ENCODE measurements around the gene COL23A1. TPM values are rescaled to one million over a fixed set of nuclear protein-coding genes. Genes with fewer than 3 reads are reported as not detected.

Gene COL23A1
- total RNA-seq, 1 donor from 2014 or later, result 4.3 TPM

- H3K27me3 ChIP-seq, result no peaks in the 10 kb centered on the region
- H3K9me3 ChIP-seq, result no peaks in the 10 kb centered on the region
- H3K4me1 ChIP-seq, result peaks cover 0 to 11% of the 10 kb centered on the region in 2 donors
- intact Hi-C loops (cut with DNase I), result loop anchor here (5.0 kb wide), 1 partner anchor 84 kb away; no protein-coding TSS in a partner anchor
- no peak for DNase-seq (ENCODE audit: low spot score in 2 of 2)
- no peaks in the 10 kb centered on the region for H3K36me3 ChIP-seq
- H3K4me3 ChIP-seq, result peak overlapping the region in 1 of 2 donors; percentile 18
- no peak for TF ChIP-seq CTCF (IDR thresholded peaks at IDR 0.05)
- peak overlapping the region; percentile 48 to 59 for H3K27ac ChIP-seq
These were observed 122.0 kb downstream of the COL23A1 start for GRCh38 chr5:178468196-178468685.

- H3K4me1 ChIP-seq, result peaks cover 0 to 11% of the 10 kb centered on the region in 2 donors
- peak in 1 of 2 donors; percentile 82 for DNase-seq (ENCODE audit: low spot score in 2 of 2)
- H3K36me3 ChIP-seq, result no peaks in the 10 kb centered on the region
- H3K9me3 ChIP-seq, result no peaks in the 10 kb centered on the region
- peak overlapping the region; percentile 48 to 59 for H3K27ac ChIP-seq
- intact Hi-C loops (cut with DNase I), result loop anchor here (5.0 kb wide), 1 partner anchor 85 kb away; no protein-coding TSS in a partner anchor
- TF ChIP-seq CTCF (IDR thresholded peaks at IDR 0.05), result no peak
- H3K4me3 ChIP-seq, result peak overlapping the region in 1 of 2 donors; percentile 18
- H3K27me3 ChIP-seq, result no peaks in the 10 kb centered on the region
These were observed 122.5 kb downstream of the COL23A1 start for GRCh38 chr5:178467568-178468195.

GRCh38 chr5:178467205-178467567 is 123.0 kb downstream of the COL23A1 start:
- Histone ChIP-seq H3K9me3 (no peaks in the 10 kb centered on the region), H3K4me3 (no peak overlapping the region), H3K36me3 (no peaks in the 10 kb centered on the region), H3K27ac (peak overlapping the region; percentile 48 to 56), H3K4me1 (peaks cover 0 to 11% of the 10 kb centered on the region in 2 donors), H3K27me3 (no peaks in the 10 kb centered on the region)
- no peak for DNase-seq (ENCODE audit: low spot score in 2 of 2)
- intact Hi-C loops (cut with DNase I), result loop anchor here (5.0 kb wide), 1 partner anchor 85 kb away; no protein-coding TSS in a partner anchor
- no peak for TF ChIP-seq CTCF (IDR thresholded peaks at IDR 0.05)

GRCh38 chr5:178466342-178466741 is 123.9 kb downstream of the COL23A1 start:
- no peak for DNase-seq (ENCODE audit: low spot score in 2 of 2)
- intact Hi-C loops (cut with DNase I), result loop anchor here (5.0 kb wide), 1 partner anchor 86 kb away; no protein-coding TSS in a partner anchor
- Histone ChIP-seq H3K27me3 (no peaks in the 10 kb centered on the region), H3K4me1 (peaks cover 0 to 11% of the 10 kb centered on the region in 2 donors), H3K27ac (no peak overlapping the region), H3K9me3 (no peaks in the 10 kb centered on the region), H3K36me3 (no peaks in the 10 kb centered on the region), H3K4me3 (no peak overlapping the region)
- TF ChIP-seq CTCF (IDR thresholded peaks at IDR 0.05), result no peak

GRCh38 chr5:178465861-178466288 is 124.3 kb downstream of the COL23A1 start:
- intact Hi-C loops (cut with DNase I), result loop anchor here (5.0 kb wide), 1 partner anchor 86 kb away; no protein-coding TSS in a partner anchor
- DNase-seq (ENCODE audit: low spot score in 2 of 2), result no peak
- no peak overlapping the region for H3K27ac ChIP-seq
- no peak overlapping the region for H3K4me3 ChIP-seq
- peaks cover 0 to 13% of the 10 kb centered on the region in 2 donors for H3K4me1 ChIP-seq
- no peaks in the 10 kb centered on the region for H3K9me3 ChIP-seq
- H3K36me3 ChIP-seq, result no peaks in the 10 kb centered on the region
- H3K27me3 ChIP-seq, result no peaks in the 10 kb centered on the region
- no peak for TF ChIP-seq CTCF (IDR thresholded peaks at IDR 0.05)

Data from ascending aorta (tissue), 2 donors.